Upper lobe of left lung (tissue), 4 donors: Measurements from ENCODE around the gene CARMIL3.

Source experiments
- POLR2AphosphoS5 ChIP-seq, 2 donors: sonication (generic); formaldehyde crosslinking; IDR thresholded peaks; one replicate each; pipeline ENCODE4 v1.5.1; 2017; ENCODE audit warnings: antibody characterized with exemption in 2 of 2
- TF ChIP-seq, protein P1 (sequence below), 6 experiments: fragments of 450-650 bp in 4 of 6; fragments of 200-600 bp in 2 of 6; sonication (generic) in 2 of 6; IDR thresholded peaks; one replicate each; pipeline ENCODE4 v1.5.1; 2016 to 2019; ENCODE audit warnings: antibody characterized with exemption in 6 of 6

- TF ChIP-seq POLR2AphosphoS5 (IDR thresholded peaks at IDR 0.05): no peak
- TF ChIP-seq, protein P1, sequence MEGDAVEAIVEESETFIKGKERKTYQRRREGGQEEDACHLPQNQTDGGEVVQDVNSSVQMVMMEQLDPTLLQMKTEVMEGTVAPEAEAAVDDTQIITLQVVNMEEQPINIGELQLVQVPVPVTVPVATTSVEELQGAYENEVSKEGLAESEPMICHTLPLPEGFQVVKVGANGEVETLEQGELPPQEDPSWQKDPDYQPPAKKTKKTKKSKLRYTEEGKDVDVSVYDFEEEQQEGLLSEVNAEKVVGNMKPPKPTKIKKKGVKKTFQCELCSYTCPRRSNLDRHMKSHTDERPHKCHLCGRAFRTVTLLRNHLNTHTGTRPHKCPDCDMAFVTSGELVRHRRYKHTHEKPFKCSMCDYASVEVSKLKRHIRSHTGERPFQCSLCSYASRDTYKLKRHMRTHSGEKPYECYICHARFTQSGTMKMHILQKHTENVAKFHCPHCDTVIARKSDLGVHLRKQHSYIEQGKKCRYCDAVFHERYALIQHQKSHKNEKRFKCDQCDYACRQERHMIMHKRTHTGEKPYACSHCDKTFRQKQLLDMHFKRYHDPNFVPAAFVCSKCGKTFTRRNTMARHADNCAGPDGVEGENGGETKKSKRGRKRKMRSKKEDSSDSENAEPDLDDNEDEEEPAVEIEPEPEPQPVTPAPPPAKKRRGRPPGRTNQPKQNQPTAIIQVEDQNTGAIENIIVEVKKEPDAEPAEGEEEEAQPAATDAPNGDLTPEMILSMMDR (IDR thresholded peaks at IDR 0.05): no peak
Observed at GRCh38 chr14:24102357-24103048, 50.7 kb downstream of the CARMIL3 start.
